GM18870 (cell line): ENCODE measurements around the gene ZSCAN26.
A peak's percentile ranks its signal among the peaks of the same experiment; 100 is the strongest.

Experiments
- ATAC-seq: cut with Tn5 transposase; IDR thresholded peaks from one replicate; pipeline ENCODE4 v1.9.1; 2021; ENCODE audit warnings: moderate library complexity; ENCODE audit not compliant: unreplicated experiment

Gene ZSCAN26

GRCh38 chr6:28266962-28267694 is at the start of gene ZSCAN26:
Gene ZSCAN26 (plus strand): TSS chr6:28267143. CDS start chr6:28271920, 4,777 bp downstream.
- ATAC-seq, result peak; percentile 72

DNA sequence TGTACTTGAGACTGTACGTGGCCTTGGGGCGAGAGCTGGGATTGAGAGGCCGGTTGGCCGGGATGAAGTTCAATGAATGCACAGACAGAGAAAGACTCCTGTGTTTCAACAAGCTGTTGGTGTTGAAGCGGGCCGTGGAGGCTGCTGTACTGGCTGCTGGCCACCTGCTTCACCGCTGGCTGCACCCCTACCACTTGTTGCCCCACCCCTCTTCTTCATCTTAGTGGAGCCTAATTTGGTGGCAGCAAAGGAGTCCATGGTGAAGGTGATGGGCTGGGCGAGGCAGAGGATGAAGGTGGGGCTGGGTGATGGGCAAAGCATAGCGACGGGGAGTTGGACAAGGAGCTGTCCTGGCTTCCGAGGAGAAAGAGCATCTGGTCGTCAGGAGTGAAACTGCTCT is 49.1 kb upstream of the ZSCAN26 start:
- no peak for ATAC-seq

- ATAC-seq, result no peak
Observed at GRCh38 chr6:28218312-28219248, 48.4 kb upstream of the ZSCAN26 start.

DNA sequence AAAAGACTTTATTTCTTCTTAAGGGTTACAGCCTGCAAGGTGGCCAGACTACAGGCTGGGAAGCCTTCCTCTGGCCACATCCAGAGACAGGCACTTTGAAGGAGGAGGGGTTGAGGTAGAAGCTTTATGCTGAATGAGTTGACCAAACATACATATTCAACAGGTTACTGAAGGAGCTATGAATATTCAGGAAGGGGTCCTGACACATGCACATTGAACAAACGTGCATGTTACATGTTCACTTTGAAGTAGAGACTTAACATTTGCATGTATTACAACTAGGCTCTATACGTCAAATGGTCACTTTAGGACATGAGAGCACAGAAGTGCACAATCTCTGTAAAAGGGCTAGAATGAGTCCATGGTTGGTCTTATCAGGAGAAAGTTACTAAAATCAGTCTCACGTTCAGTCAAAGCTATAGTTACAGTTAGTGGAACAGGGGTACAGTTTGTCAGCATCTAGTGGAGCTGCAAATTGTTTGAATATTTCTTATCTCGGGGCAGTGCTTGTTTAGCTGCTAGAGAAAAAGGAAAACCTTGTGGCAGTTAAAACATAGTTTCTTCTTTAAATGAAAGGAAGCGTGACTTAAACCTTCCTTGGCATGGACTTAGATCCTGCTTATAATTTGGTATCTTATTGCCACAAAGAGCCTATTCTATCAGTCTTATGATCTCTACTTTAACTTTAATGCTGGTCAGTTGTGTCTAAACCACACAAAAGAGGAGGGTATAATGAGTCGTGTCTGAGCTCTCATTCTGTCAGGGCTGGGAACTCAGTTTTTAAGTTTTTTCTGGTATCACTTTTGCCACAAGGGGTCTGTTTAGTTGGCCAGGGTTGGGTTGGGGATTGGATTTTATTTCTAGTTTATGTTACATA is 46.4 kb upstream of the ZSCAN26 start:
- no peak for ATAC-seq

DNA sequence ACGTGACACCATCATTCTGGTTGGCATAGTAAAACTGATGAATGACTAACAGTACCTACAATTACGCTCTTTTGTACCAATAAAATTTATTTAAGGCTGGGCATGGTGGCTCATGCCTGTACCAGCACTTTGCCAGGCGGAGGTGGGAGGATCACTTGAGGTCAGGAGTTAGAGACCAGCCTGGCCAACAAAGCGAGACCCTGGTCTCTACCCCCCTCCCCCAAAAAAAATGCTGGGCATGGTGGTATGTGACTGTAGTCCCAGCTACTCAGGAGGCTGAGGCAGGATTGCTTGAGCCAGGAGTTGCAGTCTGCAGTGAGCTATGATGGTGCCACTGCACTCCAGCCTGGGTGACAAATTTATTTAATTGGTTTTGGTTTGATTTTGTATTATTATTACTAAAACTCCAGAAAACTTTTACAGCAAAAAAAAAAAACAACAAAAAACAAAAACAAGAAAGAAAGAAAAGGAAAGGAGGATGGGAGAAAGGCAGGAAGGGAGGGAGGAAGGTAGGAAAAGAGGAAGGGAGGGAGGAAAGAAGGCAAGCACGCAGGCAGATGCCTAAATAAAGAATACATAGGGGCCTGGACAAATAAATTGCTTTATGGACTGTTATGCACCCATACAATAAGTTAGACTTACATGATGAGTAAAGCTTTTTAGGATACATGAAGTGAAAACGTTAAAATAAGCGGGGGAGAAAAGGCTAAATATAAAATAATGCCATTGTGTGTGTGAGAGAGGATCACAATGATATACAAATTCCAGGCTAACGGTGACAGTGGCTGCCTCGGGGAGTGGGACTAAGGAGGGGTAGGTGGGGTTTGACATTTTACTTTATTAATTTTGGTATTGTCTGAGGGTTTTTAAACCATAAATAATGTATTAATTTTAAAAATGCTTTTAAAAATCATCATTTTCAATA is 42.5 kb upstream of the ZSCAN26 start:
- no peak for ATAC-seq

DNA sequence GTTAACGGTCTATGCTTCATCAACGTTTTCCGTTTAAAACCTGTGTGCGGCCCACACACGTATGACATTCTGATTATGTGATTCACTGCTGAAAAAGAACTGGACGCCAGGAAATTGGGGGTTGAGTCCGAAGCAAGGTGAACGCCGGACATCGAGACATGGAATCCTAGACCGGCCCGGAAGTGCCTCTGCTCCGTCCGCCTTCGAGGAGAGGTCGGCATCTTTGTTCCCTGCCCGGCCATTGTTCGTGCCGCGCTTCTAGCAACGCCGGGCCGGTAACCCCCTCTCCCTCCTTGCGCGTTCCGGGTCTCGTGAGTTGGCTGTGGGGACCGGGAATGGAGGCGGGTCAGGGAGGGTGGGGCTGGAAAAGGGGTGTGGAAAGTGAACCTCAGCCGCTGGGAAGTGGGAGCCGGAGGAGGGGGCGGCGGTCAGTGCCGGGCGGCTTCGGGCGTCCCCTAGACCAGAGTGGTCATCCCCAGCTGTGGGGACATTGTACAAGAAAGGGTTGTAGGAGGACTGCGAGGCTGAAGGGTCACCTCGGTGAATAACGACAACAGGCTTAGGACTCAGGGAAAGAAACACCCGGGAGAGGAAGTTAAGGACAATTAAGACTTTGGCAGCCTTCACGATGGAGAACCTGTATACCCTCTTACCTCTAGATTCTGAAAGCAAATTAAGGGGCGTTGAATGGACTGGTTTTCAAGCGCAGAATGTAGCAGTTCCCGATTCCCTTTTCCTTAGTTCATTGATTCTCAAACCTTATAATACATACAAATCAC is 41.7 kb upstream of the ZSCAN26 start, which contains the start of gene ZSCAN9:
TSS of gene ZSCAN9 (plus strand) at position 220 of the 779 bp plus-strand sequence. CDS start 1,810 bp downstream, outside the sequence.
- ATAC-seq, result no peak

DNA sequence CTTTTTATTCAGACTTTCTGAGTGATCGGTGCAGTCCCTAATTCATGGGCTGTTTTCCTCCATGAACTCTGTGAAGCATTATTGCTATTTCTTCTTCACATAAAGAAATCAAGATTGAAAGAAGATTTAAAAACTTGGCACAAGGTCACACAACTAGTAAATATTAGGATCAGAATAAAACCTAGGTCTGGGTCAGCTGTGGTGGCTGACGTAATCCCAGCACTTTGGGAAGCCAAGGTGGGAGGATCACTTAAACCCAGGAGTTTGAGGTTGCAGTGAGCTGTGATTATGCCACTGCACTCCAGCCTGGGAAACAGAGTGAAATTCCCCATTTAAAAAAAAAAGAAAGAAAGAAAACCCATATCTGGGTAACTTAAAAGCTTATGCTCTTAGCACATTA is 40.5 kb upstream of the ZSCAN26 start:
- ATAC-seq, result no peak

- no peak for ATAC-seq
Observed at GRCh38 chr6:28232785-28233184, 34.2 kb upstream of the ZSCAN26 start.

- ATAC-seq, result no peak
Observed at GRCh38 chr6:28235912-28236452, 31.0 kb upstream of the ZSCAN26 start.

GRCh38 chr6:28239636-28240035 is 27.3 kb upstream of the ZSCAN26 start:
- ATAC-seq, result no peak

- no peak for ATAC-seq
Observed at GRCh38 chr6:28240471-28240870, 26.5 kb upstream of the ZSCAN26 start.

GRCh38 chr6:28243946-28244345 is 23.0 kb upstream of the ZSCAN26 start:
- ATAC-seq, result no peak

DNA sequence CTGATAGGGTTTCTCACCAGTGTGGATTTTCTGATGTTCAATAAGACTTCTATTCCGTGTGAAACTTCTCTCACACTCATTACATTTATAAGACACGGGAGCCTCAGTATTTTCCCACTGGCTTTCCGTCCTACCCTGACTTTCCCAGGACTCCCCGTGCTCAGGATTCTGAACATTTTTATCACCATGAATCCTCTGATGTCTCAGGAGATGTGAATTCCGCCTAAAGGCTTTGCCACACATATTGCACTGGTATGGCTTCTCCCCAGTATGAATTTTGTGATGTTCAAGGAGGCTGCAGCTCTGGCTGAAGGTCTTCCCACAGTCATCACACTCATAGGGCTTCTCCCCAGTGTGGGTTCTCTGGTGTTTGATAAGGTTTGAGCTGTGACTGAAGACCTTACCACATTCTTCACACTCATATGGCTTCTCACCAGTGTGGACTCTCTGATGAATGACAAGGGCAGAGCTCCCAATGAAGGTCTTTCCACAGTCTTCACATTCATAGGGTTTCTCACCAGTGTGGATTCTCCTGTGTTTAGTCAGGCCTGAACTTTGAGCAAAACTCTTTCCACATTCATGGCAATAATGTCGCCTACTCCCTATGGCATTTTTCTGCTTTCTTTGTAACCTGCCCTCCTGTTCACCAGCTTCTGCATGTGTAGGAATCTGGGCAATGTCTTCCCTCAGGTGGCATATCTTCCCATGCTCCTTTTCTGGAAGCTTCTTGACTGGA is 21.6 kb upstream of the ZSCAN26 start:
- ATAC-seq, result no peak

DNA sequence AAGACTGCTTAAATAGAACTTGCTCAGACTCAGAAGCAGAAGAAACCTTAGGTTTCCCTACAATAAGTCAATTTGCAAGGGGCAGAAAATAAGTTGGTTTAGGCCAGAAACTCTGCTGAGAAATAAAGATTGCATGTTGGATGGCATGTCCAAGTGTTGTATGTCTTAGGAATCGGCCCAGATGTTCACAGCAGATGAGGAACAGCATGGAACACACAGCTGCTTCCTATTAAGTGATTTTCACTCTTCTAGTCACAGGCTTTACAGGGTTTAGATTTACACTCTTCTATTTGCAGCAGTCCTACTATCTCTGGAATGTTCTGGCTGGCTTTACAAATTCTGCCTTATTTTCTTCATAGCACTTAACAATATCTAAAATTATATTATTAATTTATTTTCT is 18.0 kb upstream of the ZSCAN26 start:
- ATAC-seq, result no peak

GRCh38 chr6:28250747-28251146 is 16.2 kb upstream of the ZSCAN26 start:
- ATAC-seq, result no peak

DNA sequence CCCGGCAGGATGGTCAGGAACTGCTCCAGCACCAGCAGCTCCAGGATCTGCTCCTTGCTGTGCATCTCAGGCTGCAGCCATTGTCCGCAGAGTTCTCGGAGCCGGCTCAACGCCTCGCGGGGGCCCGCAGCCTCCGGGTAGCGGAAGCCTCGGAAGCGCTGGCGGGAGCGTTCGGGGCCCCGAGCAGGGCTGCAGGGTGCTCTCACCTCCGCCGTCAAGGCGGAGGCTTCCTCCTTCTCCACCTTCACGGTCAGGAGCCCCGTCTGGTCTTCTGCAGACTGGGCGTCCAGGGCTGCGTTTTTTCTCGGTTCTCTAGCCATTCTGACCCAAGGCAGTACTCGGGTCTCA is 15.3 kb upstream of the ZSCAN26 start:
- peak; percentile 15 for ATAC-seq

GRCh38 chr6:28252009-28252975 is 14.7 kb upstream of the ZSCAN26 start, which contains the start of gene ZKSCAN4:
Gene ZKSCAN4 (minus strand): TSS chr6:28252269. CDS start chr6:28251980, 289 bp downstream.
- peak; percentile 70 for ATAC-seq
